Small intestine (tissue), 7 donors: ENCODE measurements around the gene NFATC1. TPM values are rescaled to one million over a fixed set of nuclear protein-coding genes. Genes with fewer than 3 reads are reported as not detected.
A peak's percentile ranks its signal among the peaks of the same experiment; 100 is the strongest.

Source experiments
- DNase-seq, 2 donors: peaks; one replicate each; pipeline versions ENCODE4 v3.0.0 to v3.0.0-alpha.2; 2013
- FAIRE-seq: peaks from 2 replicates; lab custom pipeline; 2012; peaks lifted over from hg19 to GRCh38; lab: Jason Lieb, UNC
- H3K27ac ChIP-seq, 3 donors: one replicate each; pipeline ENCODE4 v1.5.1; 2013; ENCODE audit warnings: low read length in 2 of 3, mild to moderate bottlenecking in 2 of 3, control low read depth in 1 of 3, inconsistent platforms in 1 of 3, low read depth in 1 of 3, moderate library complexity in 1 of 3
- H3K27me3 ChIP-seq, 3 donors: one replicate each; pipeline ENCODE4 v1.6.1; 2013; ENCODE audit warnings: low read length in 3 of 3, inconsistent platforms in 1 of 3; ENCODE audit not compliant: control insufficient read depth in 3 of 3, insufficient read depth in 3 of 3
- H3K36me3 ChIP-seq, 3 donors: one replicate each; pipeline ENCODE4 v1.6.1; 2013; ENCODE audit warnings: low read length in 3 of 3, inconsistent platforms in 1 of 3, low read depth in 1 of 3, mild to moderate bottlenecking in 1 of 3, moderate library complexity in 1 of 3; ENCODE audit not compliant: control insufficient read depth in 3 of 3, insufficient read depth in 2 of 3
- H3K4me1 ChIP-seq, 3 donors: one replicate each; pipeline ENCODE4 v1.6.1; 2013; ENCODE audit warnings: low read length in 2 of 3, inconsistent platforms in 1 of 3, low read depth in 1 of 3, mild to moderate bottlenecking in 1 of 3, moderate library complexity in 1 of 3; ENCODE audit not compliant: control insufficient read depth in 3 of 3, insufficient read depth in 2 of 3
- H3K4me3 ChIP-seq, 3 donors: one replicate each; pipeline ENCODE4 v1.5.1; 2013; ENCODE audit warnings: low read length in 3 of 3, control low read depth in 1 of 3, inconsistent platforms in 1 of 3, low read depth in 1 of 3, mild to moderate bottlenecking in 1 of 3, moderate library complexity in 1 of 3
- H3K9me3 ChIP-seq, 2 donors: one replicate each; pipeline ENCODE4 v1.6.1; 2013; ENCODE audit warnings: low read depth in 1 of 2, low read length in 1 of 2; ENCODE audit not compliant: control insufficient read depth in 2 of 2, insufficient read depth in 1 of 2
- WGBS, 3 donors: extraction: QIAGEN DNeasy Blood & Tissue Kit; methylation state at CpG; one replicate each; pipeline ENCODE4 v1.1.7; 2013; 5-methylcytosine and 5-hydroxymethylcytosine counted together
- polyA plus RNA-seq, 4 donors: library from polyadenylated mRNA; stranded (reverse) in 3 of 4; unstranded in 1 of 4; fragments of 200-250 nt in 3 of 4; fragments of 120-200 nt in 1 of 4; gene quantifications; one replicate each; pipeline versions ENCODE4 v1.2.1 to v1.2.3, GENCODE V29; 2013
- donor health status: healthy with polysubstance abuse.
- donor health status: control.
- donor health status: control.
- donor health status: Bipolar disorder and iron deficiency.
- donor health status: healthy.

The NFATC1 gene
- polyA plus RNA-seq, 4 donors, result 0.67 to 5.9 (median 2.2) TPM

DNA sequence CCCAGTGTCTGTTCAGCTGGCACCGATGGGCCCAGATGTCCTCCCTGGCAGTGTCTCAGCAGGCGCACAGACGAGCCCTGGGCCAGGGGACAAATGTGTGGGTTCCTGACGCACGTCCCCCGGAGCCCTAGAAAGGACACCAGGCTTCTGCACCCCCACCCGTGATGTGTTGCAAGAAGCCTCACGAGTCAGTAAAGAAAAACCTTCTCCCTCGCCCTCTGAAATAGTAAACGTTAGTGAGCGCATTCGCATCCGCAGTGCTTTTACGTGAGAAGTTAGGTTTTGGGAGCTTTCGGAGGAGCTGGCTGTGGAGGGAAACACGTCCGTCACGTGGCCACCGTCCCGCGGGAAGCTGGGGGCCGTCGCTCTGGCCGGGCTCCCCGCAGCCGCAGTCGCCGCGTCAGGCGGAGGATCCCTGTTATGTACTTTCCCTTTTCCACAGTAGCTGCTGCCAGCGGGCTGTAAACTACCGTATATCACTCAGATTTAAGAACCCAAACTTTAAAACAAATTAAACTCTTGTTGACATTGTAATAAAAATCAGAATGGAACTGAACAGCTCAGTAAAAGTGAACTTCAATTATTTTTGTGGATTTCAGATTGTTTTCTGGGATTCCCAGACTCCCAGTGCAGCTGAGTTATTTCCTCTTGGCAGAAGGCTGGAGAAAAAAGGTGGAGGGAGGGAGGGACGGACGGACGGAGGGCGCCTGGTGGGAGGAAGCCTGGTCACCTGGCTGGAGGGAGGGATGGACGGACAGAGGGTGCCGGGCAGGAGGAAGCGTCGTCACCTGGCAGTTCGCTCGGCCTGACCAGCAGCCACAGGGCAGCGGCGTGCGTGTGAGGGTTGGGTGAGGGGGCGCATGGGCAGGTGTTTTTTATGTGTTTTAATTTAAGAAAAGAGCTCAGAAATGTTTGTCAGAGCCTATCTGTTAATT, 112.1 kb downstream of the NFATC1 start:
- Histone ChIP-seq H3K4me3 (no peak overlapping the region), H3K36me3 (no peaks in the 10 kb centered on the region), H3K4me1 (peaks cover 0 to 16% (median 0%) of the 10 kb centered on the region in 3 donors), H3K9me3 (peaks cover 0 to 2% of the 10 kb centered on the region in 2 donors), H3K27me3 (peaks cover 0 to 9% (median 0%) of the 10 kb centered on the region in 3 donors), H3K27ac (peak overlapping the region in 2 of 3 donors; percentile 69 to 87)
- WGBS, 3 donors, result 20 to 33% (median 29%) methylated on average over 46 of the region's 46 CpGs
- FAIRE-seq, result no peak
- DNase-seq, result peak in 1 of 2 donors; percentile 42

DNA sequence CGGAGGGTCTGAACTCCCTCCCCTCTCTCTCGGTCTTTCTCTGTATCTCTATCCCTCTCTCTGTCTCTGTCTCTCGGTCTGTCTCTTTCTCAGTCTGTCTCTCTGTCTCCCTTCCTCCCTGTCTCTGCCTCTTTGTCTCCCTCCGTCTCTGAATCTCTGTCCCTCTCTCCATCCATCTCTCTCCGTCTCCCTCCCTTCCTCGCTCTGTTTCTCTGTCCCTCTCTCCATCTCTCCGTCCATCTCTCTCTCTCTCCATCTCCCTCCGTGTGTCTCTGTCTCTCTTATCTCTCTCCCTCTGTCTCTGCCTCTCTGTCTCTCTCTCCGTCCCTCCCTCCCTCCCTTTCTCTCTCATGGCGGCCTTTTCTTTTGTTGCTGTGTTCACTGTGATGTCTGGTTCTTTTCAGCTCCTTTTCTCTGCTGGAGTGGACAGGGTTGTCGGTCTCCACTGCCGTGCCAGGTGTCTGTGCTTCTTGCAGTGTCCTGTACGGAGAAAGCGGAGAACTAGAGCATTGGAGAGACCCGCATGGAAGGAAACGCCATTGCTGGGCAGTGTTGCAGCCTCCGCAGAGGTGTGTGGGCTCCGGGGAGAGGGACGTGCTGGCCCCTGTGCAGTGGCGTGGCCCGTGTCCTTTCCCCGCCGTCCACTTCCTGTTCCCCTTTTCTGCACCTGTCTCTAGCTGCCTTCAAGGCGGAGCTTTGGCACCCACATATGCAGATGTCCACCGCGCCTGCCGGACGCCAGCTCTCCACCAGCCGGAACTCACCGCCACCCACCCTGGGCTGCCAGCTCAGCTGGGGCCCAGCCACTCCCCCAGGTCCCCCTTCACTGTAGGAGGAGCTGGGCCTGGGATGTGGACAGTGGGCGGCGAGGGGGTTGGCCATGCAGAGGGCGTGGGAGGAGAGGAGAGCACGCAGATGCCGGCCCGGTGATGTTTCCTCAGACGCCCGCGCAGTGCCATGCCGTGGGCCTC, 113.1 kb downstream of the NFATC1 start:
- peaks cover 0 to 2% of the 10 kb centered on the region in 2 donors for H3K9me3 ChIP-seq
- FAIRE-seq (no peak), DNase-seq (no peak)
- peaks cover 0 to 16% (median 0%) of the 10 kb centered on the region in 3 donors for H3K4me1 ChIP-seq
- WGBS, 3 donors, result 77 to 81% (median 77%) methylated on average over 39 to 40 of the region's 40 CpGs
- H3K36me3 ChIP-seq, result peaks cover 0 to 3% (median 0%) of the 10 kb centered on the region in 3 donors
- H3K27ac ChIP-seq, result no peak overlapping the region
- H3K27me3 ChIP-seq, result peaks cover 0 to 9% (median 0%) of the 10 kb centered on the region in 3 donors
- no peak overlapping the region for H3K4me3 ChIP-seq

DNA sequence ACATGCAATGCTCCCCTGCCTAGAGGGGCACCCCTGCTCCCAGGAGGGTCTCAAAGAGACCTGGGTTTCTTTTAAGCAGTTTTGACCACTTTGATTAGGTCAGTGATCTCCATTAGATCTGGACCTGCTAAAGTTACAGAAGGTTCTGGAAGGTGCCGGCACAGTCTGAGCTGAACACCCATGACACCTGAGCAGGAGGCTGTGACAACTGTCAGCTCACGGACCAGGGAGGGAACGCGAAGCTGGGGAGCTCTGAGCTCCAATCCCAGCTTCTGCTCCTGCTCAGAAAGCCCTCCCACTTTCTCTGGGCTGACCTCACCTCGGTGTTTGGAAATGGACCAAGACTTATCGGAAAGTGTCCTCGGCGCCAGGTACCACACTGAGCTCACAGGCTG, 113.8 kb downstream of the NFATC1 start:
- peaks cover 0 to 3% (median 0%) of the 10 kb centered on the region in 3 donors for H3K36me3 ChIP-seq
- peaks cover 0 to 9% (median 0%) of the 10 kb centered on the region in 3 donors for H3K27me3 ChIP-seq
- FAIRE-seq (no peak), DNase-seq (no peak)
- no peak overlapping the region for H3K4me3 ChIP-seq
- H3K4me1 ChIP-seq, result peaks cover 0 to 16% (median 0%) of the 10 kb centered on the region in 3 donors
- H3K27ac ChIP-seq, result no peak overlapping the region
- WGBS, 3 donors, result 73 to 90% (median 84%) methylated on average over 8 of the region's 8 CpGs
- H3K9me3 ChIP-seq, result peaks cover 0 to 2% of the 10 kb centered on the region in 2 donors

DNA sequence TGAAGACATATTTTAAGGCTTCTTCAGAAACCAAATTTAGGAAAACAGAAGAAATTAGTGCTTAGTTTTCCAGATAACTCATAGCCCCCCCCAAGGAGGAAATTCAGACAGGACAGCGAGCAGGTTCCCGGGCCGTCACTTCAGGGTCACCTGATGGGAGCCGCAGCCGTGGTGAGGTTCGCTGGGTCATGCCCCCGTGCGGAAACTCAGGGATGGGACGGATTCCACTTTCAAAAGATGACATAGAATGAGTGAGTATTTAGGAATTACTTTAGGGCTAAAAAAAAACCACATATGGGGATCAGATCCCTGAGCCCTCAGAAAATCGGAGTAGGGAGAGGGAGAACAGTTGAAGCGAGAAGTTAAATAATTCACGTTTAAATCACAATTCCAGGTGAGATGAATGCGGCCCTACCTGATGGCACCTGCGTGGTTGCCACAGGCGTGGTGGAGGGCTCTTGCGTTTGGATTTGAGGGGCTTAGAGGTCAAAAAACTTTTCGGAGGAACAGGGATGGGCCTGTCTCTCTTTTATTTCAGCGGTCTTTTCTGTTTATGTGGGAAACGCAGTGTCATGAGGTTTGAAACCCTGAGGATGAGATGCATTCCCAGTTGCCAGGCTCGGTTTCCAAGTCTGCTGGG, 114.4 kb downstream of the NFATC1 start:
- DNase-seq (no peak), FAIRE-seq (no peak)
- Histone ChIP-seq H3K9me3 (peaks cover 0 to 2% of the 10 kb centered on the region in 2 donors), H3K4me3 (no peak overlapping the region), H3K27me3 (peaks cover 0 to 9% (median 0%) of the 10 kb centered on the region in 3 donors), H3K27ac (no peak overlapping the region), H3K36me3 (peaks cover 0 to 3% (median 0%) of the 10 kb centered on the region in 3 donors), H3K4me1 (peaks cover 0 to 16% (median 0%) of the 10 kb centered on the region in 3 donors)
- WGBS, 3 donors, result 87 to 96% (median 93%) methylated on average over 20 of the region's 20 CpGs

DNA sequence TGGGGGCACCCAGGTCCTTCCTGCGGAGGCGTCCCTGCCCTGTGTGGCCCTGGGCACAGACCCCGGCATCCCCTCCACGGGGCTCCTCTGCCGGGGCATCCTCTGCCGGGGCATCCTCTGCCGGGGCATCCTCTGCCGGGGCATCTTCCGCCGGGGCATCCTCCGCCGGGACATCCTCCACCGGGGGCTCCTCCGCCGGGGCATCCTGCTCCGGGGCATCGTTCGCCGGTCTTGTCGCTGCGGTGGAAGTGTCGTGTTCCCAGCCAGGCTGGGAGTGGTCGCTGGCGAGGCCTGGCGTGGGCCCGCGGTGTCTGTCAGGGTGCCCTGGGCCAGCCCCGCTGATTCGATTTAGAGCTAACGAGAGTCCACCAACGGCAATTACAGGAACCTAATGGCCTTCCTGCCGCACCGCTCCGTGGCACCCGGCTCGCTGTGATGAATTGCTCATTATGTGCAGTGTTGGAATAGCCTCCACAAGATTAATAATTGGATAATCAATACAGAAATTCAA, 115.1 kb downstream of the NFATC1 start:
- DNase-seq (no peak), FAIRE-seq (no peak)
- peaks cover 0 to 9% (median 0%) of the 10 kb centered on the region in 3 donors for H3K27me3 ChIP-seq
- peaks cover 0 to 3% (median 0%) of the 10 kb centered on the region in 3 donors for H3K36me3 ChIP-seq
- H3K4me1 ChIP-seq, result peaks cover 0 to 16% (median 0%) of the 10 kb centered on the region in 3 donors
- no peak overlapping the region for H3K4me3 ChIP-seq
- H3K27ac ChIP-seq, result no peak overlapping the region
- H3K9me3 ChIP-seq, result peaks cover 0 to 2% of the 10 kb centered on the region in 2 donors
- WGBS, 3 donors, result 96% methylated on average over 33 to 36 of the region's 36 CpGs

DNA sequence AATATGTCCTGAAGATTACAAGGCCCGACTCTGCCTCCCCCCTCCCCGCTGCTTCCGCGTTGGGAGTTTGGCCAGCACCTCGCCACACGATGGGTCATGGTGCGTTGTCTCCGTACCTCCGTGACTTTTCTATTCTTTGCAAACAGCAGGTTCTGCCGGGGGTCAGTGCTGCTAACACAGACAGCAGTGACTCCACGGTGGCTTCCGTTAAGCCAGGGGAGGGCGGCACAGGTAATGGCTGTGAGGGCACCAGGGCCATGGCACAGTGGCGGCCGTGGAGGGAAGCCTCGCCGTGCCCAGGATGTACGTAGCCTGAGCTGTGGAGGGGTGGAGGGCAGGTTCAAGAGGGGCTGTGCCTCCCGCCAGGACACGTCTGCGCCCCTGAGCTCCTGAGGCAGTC, 115.5 kb downstream of the NFATC1 start:
- Histone ChIP-seq H3K36me3 (peaks cover 0 to 3% (median 0%) of the 10 kb centered on the region in 3 donors), H3K27me3 (peaks cover 0 to 9% (median 0%) of the 10 kb centered on the region in 3 donors), H3K4me3 (no peak overlapping the region), H3K9me3 (no peaks in the 10 kb centered on the region), H3K4me1 (peaks cover 0 to 13% (median 0%) of the 10 kb centered on the region in 3 donors), H3K27ac (no peak overlapping the region)
- 88 to 95% (median 93%) methylated on average over 17 to 21 of the region's 21 CpGs for WGBS, 3 donors
- DNase-seq (no peak), FAIRE-seq (no peak)

DNA sequence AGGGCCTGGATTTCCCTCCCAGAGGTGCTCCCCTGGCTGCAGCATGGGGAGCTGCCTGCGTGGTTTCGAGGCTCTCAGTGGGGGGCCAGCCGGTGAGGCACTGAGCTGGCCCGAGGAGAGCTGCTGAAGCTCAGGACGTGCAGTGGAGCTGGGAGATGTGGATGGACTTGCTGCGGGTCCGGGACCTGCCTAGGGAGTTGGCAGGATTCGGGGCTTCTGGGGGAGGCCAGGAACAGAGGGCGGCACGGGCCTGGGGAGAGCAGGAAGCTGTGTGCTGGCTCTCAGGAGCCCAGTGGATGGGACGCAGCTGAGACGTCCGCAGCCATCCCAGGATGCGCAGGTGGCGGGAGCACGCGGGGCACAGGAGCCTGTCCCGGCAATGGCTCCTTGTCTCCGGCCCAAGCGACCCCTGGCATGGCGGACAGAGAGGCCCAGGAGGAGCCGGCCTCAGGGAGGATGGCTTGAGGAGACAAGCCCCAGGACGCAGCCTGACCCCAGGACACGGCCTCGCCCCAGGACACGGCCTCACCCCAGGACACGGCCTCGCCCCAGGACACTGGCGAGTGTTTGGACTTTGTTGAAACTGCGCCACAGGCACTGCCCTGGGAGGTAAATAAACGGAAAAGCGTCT, 116.1 kb downstream of the NFATC1 start:
- Histone ChIP-seq H3K4me1 (peaks cover 0 to 9% (median 0%) of the 10 kb centered on the region in 3 donors), H3K27me3 (peaks cover 0 to 9% (median 0%) of the 10 kb centered on the region in 3 donors), H3K9me3 (no peaks in the 10 kb centered on the region), H3K27ac (no peak overlapping the region), H3K4me3 (no peak overlapping the region), H3K36me3 (peaks cover 0 to 3% (median 0%) of the 10 kb centered on the region in 3 donors)
- 72 to 86% (median 77%) methylated on average over 31 to 32 of the region's 32 CpGs for WGBS, 3 donors
- DNase-seq, result no peak
- no peak for FAIRE-seq
